ENCODE results near the gene MYH6.
A peak's percentile ranks its signal among the peaks of the same experiment; 100 is the strongest.

DNA sequence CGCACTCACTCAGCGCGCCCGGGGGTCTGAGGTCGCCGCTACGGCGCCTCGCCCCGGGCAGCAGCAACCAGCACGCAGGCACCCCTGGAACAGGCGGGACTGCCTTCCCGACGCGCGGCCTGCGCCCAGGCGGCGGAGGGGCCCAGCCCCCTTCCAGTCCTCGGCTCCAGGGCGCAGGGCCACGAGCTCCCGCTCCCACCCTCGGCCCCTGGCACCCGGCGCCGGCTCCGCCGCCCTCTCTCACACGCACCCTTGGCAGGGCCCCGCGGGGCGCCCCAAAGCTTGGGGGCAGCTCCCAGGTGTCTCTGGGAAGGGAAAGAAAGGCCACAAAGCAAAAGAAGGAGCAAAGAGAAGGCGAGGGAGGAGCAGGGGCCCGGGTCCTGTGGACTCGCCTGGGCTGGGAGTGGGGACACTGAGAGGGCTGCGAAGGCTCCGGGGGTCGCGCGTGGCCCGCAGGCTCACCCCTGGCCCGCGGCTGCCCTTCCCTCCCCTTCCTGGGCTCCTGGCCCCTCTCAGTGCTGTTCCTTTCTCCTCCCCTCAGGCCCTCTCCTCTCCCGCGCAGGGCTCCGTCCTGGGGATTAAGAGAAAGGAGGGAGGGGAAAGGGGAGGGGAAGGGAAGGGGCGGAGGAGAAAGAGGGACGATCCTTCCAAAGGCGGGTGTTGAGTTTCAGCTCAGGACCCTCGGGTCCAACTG lies 42.2 kb downstream of the MYH6 start:
- TF ChIP-seq, protein P1, sequence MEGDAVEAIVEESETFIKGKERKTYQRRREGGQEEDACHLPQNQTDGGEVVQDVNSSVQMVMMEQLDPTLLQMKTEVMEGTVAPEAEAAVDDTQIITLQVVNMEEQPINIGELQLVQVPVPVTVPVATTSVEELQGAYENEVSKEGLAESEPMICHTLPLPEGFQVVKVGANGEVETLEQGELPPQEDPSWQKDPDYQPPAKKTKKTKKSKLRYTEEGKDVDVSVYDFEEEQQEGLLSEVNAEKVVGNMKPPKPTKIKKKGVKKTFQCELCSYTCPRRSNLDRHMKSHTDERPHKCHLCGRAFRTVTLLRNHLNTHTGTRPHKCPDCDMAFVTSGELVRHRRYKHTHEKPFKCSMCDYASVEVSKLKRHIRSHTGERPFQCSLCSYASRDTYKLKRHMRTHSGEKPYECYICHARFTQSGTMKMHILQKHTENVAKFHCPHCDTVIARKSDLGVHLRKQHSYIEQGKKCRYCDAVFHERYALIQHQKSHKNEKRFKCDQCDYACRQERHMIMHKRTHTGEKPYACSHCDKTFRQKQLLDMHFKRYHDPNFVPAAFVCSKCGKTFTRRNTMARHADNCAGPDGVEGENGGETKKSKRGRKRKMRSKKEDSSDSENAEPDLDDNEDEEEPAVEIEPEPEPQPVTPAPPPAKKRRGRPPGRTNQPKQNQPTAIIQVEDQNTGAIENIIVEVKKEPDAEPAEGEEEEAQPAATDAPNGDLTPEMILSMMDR (IDR thresholded peaks at IDR 0.05): no peak
- TF ChIP-seq POLR2AphosphoS5 (IDR thresholded peaks at IDR 0.05; ENCODE audit: insufficient read depth in 1 of 2, low read depth in 1 of 2): peak; percentile 19 to 90
- TF ChIP-seq POLR2A (IDR thresholded peaks at IDR 0.05): peak in 1 of 2 donors; percentile 88
